Activated CD4-positive, alpha-beta T cell treated with anti-CD3 and anti-CD28 coated beads, Interleukin-2, amount 10 ng/mL, durations not matched to agents 7 days and 5 days (primary cell): Measurements from ENCODE around the gene GCK. TPM values are rescaled to one million over a fixed set of nuclear protein-coding genes. Genes with fewer than 3 reads are reported as not detected.

Source experiments
- total RNA-seq, 2 experiments: library from RNA; stranded (reverse); gene quantifications; one replicate each; pipeline ENCODE4 v1.2.3, GENCODE V29; 2021

Gene GCK
- total RNA-seq, 2 experiments from 2014 or later: not detected

Other genes starting within 250 kb of the GCK start
- gene SPDYE1, start 191.5 kb downstream of the GCK start, total RNA-seq: not detected
- 100 to 1,000 TPM; 152 to 168 TPM for gene DBNL, start 144.7 kb downstream of the GCK start, total RNA-seq
- gene PGAM2, start 123.9 kb downstream of the GCK start, total RNA-seq: under 1 TPM in 1 of 2 experiments, not detected in 1; 0.32 TPM
- 10 to 100 TPM; 31.8 to 38.2 TPM for gene POLM, start 106.9 kb downstream of the GCK start, total RNA-seq
- 1 to 10 TPM; 4.1 to 4.8 TPM for gene AEBP1, start 85.1 kb downstream of the GCK start, total RNA-seq
- 100 to 1,000 TPM; 117 to 128 TPM for gene POLD2, start 65.9 kb downstream of the GCK start, total RNA-seq
- not detected for gene MYL7, start 48.1 kb downstream of the GCK start, total RNA-seq
- 10 to 100 TPM; 62.6 to 63.3 TPM for gene YKT6, start 11.5 kb upstream of the GCK start, total RNA-seq
- not detected for gene CAMK2B, start 136.2 kb upstream of the GCK start, total RNA-seq